HG03135 (cell line): ENCODE data around the gene SETBP1.

Experiments
- ATAC-seq: cut with Tn5 transposase; IDR thresholded peaks from one replicate; pipeline ENCODE4 v1.9.1; 2021; ENCODE audit warnings: mild to moderate bottlenecking, moderate library complexity; ENCODE audit not compliant: unreplicated experiment

Gene SETBP1

GRCh38 chr18:45006934-45007333, 326.2 kb downstream of the SETBP1 start:
- ATAC-seq = no peak

GRCh38 chr18:45007531-45007930, 326.8 kb downstream of the SETBP1 start:
- no peak for ATAC-seq

DNA sequence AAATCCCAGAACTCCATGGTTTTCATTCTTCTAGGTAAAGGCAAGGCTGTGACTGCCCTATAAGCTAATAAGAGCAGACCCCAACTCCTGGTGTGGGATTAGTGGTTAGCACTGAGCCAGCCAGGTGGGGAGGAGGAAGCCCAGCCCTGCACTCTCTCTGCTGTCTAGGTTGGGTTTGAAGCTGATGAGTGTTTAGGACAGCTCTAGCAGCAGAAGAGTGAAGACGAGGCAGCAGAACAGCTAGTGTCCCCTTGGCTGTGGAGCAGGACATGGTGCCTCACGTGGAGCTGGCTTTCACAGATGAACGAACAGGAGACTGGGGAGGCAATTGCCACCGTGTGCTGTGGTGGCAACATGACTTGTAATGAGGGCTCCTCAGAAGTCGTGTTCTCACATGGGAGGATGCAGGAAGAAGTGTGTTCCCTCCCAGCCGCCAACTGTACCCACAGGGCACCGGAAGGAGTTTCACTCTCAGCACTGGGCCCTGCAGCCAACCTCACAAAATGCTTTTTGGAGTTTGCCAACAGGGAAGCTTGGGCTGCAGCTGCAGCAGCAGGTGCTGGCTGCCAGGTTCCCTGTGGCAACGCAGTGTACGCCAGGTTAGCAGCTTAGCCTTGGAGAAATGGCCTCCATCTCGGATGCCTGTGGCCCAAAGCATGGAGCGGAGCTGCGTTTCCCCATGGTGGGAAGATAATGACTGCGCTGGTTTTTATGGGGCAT, 328.2 kb downstream of the SETBP1 start:
- ATAC-seq = no peak

DNA sequence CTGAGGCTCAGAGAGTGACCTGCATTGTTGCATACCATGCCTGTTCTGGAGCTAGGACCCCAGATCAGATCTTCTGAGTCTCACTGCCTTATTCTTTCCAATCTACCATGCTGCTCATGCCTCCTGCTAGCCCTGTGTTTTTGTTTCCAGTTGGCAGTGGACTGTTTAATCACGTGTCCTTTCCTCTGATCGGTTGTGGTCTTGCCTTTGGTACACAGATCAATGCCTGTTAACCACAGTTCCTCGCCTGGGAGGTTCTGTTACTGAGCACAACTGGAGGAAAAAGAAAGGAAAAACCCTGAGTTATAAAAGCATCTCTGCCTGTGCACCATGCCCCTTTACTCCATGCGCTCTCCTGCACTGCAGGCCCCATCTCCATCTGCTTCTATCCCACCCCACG, 329.1 kb downstream of the SETBP1 start:
- ATAC-seq = no peak

GRCh38 chr18:45012286-45012685, 331.6 kb downstream of the SETBP1 start:
- no peak for ATAC-seq

DNA sequence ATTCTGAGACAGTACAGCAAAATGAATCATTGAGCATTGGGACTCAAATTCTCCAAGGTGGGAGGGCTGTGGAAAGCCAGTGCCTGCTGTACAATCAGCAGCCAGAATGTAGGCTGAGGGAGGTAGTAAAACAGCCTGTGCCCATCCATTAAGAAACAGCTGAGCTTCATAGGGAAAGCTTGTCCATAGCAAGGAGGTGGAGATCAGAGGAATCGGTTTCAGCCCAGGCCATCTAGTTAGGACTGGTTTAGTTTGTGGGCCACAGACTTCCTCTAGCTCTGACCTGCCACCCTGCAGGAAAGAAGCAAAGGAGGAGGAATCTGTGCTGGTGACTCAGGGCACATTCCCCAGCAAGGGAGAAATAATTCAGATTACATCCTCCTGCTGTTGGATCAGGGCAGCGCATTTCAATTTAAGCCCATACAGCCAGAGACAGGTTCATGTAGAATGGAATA, 333.4 kb downstream of the SETBP1 start:
- no peak for ATAC-seq

DNA sequence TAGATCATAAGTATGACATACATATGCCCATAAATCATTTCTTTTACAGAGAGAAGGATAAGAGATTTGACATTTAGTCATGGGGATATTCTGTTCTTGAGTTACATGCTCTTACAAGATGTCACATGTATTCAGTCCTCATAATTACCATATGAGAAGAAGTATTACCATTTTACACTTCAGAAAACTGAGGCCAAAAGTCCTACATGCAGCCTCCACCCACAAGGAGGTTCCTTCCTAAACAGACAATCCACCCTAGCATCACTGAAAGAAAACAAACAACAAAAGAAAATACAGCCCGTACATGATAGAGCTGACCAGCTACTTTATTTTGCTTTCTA, 335.1 kb downstream of the SETBP1 start:
- no peak for ATAC-seq

GRCh38 chr18:45019469-45019868, 338.8 kb downstream of the SETBP1 start:
- no peak for ATAC-seq

DNA sequence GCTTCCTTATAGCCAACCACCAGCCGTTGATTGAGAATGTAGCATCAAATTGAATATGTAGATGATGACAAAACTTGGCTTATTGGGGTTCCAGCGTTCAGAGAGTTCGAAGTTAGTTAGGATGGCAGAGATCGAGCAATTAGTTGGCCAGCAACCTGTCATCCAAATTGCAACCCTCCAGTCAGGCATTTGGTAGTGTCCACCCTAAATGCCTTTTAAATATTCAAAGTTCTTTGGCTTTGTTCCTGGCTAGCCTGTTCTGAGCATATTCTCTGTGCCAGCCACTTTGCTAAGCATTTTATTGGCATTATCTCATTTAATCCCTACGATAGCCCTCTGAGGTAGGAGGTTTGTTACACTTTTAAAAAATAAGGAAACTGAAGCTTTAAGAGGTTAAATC, 342.8 kb downstream of the SETBP1 start:
- no peak for ATAC-seq

DNA sequence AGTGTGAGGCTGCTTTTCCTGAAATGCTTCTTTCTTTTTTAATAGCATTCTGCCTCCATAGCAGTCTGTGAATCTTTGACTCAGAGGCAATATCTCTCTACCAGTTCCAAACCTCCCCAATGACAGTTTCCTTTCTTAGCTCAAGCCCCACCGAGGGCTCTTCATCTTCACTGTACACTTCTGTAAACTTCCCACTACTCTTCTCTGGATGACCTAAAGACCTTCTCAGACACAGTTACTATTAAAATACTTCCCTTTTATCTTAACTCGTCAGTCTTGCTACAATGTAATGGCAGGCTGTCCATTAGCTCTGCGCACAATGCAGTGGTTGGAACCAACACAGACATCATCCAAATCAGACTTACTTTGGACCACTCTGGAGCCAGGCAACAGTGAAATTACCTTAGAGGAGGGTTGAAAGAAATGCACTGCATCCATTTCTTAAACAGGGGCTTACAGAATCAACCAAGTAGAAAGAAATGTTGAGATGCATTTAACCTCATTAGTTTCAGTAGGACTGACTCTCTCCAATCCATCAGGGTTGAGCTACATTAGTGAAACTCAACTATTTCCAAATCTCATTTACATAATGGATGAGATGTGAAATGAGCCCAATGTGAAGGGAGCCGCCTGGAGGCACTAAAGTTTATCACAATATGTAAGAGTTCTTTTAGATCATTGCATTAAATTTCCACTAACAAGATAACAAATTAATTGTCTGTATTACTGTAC, 343.8 kb downstream of the SETBP1 start:
- ATAC-seq = no peak

- ATAC-seq = no peak
Measured at GRCh38 chr18:45025089-45025450, 344.4 kb downstream of the SETBP1 start.

GRCh38 chr18:45026162-45026561, 345.5 kb downstream of the SETBP1 start:
- no peak for ATAC-seq

GRCh38 chr18:45034179-45034578, 353.5 kb downstream of the SETBP1 start:
- no peak for ATAC-seq

- ATAC-seq = no peak
Measured at GRCh38 chr18:45037618-45038017, 356.9 kb downstream of the SETBP1 start.

GRCh38 chr18:45039376-45039775, 358.7 kb downstream of the SETBP1 start:
- no peak for ATAC-seq

GRCh38 chr18:45040879-45041278, 360.2 kb downstream of the SETBP1 start:
- ATAC-seq = no peak

GRCh38 chr18:45044787-45045186, 364.1 kb downstream of the SETBP1 start:
- no peak for ATAC-seq

DNA sequence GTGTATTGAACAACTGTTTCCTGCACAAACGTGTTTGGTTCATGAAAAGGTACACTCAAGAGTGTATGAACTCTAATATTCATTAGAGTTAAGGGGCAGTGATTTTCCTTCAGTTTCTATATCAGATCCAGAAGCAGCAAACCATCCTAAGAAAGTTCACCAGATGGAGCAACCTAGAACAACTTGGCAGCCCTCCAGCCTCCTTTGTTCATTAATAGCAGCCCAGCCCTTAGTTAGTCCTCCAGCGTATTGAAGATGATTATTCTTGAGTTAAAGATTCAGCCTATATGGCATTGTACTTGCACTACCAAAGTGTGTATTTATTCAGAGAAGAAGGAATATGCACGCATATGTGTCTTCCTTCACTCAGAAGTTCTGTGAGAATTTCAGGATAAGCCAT, 365.5 kb downstream of the SETBP1 start:
- ATAC-seq = no peak

GRCh38 chr18:45046961-45047360, 366.3 kb downstream of the SETBP1 start:
- ATAC-seq = no peak

DNA sequence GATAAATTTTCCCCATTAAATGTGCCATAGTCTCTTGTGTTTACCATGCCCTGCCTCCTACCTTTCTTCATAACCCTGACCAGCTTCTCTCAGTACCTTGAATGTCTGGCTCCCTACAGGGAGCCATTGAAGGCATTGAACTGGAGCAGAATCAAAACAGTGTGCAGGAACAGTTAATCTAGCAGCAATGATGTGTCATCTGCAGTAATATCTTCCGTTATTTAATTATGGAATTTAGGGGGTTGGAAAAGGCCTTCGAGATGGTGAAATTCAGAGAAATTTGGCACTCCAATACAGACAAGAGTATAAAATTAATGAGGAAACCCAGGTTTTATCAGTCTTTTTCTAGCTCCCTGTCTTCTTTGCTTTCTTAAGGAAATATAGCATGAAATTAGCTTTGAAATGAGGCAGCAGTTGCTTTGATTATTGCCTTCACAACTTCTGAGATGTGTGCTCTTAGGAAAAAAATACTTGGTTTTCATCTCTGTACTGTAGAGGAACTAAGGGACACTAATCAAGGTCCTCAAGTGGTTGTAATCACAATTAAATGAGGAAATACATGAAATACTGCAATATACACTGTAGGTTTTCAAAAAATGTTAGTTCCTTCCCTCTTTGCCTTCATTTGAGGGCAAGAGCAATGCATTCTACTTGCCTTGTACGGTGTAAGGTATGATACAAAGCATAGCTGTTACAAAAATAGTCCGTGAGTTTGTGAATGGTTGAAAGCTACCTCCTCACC, 369.1 kb downstream of the SETBP1 start:
- no peak for ATAC-seq

DNA sequence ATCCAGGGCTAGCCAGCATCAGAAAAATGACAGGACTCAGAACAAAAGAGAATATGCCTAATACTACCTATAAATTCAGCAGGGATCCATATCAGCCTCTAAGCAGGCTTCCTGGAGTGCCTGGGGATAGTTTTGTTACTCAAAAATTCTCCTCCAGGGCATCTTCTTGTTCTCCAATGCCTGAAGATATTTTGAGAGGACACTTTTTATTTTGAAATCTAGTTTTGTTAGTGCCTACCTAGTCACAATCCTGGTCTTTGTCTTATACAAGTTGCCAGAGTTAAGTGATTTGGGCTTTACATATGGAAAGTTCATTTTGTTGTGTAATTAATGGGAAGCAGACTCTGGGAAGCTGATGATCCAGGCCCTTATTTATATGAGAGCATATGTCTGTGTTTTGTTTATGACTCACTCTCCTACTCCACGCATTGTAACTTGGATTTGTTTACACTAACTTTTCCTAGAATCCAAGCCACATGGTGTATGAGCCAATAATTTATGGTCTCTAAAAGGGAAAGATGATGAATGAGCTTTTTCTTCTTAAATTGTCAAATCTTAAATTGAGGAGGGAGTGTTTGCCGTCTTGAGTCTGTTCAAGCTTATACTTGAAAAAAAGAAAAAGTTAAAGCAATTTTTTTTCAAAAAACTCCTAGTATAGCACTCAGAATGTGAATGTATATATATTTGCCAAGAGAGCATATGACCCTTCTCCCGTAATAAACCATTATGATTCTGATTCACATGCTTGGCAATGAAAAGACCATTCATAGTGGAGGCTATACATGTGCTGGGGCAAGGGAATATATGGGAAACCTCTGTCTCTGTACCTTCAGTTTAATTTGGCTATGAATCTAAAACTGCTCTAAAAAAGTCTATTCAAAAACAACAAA, 370.3 kb downstream of the SETBP1 start:
- no peak for ATAC-seq
